Activated CD4-positive, alpha-beta T cell treated with anti-CD3 and anti-CD28 coated beads for 24 hours (primary cell): ENCODE measurements around the gene ANKRD53.
"Not testable (repeated sequence)": the region's sequence is repeated elsewhere in the genome, so short reads cannot be mapped to it uniquely, and the experiment has no call there.

ENCODE experiments used
- DNase-seq, 2 donors: peaks; one replicate each; pipeline ENCODE4 v3.0.0-alpha.2; 2020; ENCODE audit warnings: low read depth in 2 of 2

ANKRD53 gene

DNA sequence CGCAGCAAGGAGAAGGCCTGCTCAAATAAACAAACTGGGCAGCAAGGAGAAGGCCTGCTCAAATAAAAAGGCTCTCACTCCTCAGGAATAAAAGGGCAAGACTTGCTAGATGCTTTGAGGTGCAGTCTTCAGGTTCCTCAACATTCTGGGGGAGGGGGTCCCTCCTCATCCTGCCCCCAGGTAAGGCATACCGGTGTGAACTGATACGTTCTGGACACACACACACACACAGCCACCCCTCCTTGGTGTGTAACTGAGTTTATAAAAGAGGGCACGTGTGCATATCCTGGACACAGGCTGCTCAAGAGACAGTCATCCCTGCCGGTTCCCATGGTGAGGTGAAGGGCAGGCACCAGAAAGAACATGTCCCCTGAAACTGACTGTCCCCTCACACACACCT, 11.8 kb downstream of the ANKRD53 start:
- no peak for DNase-seq

DNA sequence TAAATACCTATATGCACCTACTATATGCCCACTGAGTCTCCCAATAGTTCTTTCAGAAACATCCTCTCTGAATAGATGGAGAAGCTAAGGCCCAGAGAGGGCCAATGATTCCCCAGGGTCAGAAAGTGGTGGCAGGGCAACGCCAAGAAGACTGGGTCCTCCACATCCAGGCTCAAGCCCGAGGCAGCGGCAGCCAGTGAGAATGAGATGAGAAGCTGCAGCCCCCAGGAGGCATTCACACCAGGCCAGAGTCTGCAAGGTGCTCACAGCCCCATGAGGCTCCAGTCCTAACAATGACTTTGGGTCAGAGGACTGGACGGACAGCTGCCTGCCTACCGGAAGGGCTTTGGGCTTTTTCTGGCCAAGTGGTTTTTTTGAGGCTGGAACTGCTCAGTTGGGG, 12.7 kb downstream of the ANKRD53 start:
- DNase-seq, result no peak

DNA sequence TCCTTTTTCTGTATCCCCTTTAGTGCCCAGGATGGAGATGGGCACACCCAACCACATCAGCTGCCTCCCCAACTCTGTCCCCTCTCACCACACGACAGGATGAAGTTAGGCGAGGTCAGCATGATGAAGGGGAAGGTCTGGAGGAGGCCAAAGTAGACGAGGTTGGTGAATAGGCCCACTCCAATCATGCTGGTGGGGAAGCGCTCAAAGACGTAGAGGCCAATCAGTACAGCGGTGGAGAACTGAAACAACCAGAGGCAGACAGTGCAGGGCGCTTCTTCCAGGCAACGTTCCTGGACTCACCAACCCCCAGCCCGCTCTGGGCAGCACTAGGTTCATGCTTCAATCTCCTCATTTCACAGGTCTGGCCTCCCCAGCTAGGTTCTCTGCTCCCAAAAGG, 13.3 kb downstream of the ANKRD53 start:
- no peak for DNase-seq

GRCh38 chr2:70992945-70993853, 14.8 kb downstream of the ANKRD53 start:
- no peak for DNase-seq

GRCh38 chr2:70994009-70994698, 15.7 kb downstream of the ANKRD53 start:
- peak in 1 of 2 donors; percentile 38 for DNase-seq

GRCh38 chr2:70994699-70995425, 16.4 kb downstream of the ANKRD53 start, which contains the start of gene TEX261:
Gene TEX261 (minus strand): TSS chr2:70994873. CDS start chr2:70994757, 116 bp downstream.
- DNase-seq, result peak; percentile 85

- DNase-seq, result no peak
These were observed 16.9 kb downstream of the ANKRD53 start for GRCh38 chr2:70995426-70995729.

DNA sequence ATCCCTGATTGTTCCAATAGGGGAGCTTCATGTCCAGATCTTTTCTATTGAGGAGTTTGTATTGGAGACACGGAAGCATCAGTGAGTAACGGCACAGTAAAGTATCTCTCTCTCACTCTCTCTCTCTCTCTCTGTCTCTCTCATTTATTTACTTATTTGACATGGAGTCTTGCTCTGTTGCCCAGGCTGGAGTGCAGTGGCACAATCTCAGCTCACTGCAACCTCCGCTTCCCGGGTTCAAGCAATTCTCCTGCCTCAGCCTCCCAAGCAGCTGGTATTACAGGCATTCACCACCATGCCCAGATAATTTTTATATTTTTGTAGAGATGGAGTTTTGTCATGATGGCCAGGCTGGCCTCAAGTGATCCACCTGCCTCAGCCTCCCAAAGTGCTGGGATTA, 20.5 kb downstream of the ANKRD53 start:
- not testable (repeated sequence) for DNase-seq

GRCh38 chr2:70999362-70999761, 20.9 kb downstream of the ANKRD53 start:
- DNase-seq, result no peak

- DNase-seq, result not testable (repeated sequence)
These were observed 21.5 kb downstream of the ANKRD53 start for GRCh38 chr2:70999931-71000330.

GRCh38 chr2:71000780-71001591, 22.6 kb downstream of the ANKRD53 start:
- peak; percentile 72 to 74 for DNase-seq

DNA sequence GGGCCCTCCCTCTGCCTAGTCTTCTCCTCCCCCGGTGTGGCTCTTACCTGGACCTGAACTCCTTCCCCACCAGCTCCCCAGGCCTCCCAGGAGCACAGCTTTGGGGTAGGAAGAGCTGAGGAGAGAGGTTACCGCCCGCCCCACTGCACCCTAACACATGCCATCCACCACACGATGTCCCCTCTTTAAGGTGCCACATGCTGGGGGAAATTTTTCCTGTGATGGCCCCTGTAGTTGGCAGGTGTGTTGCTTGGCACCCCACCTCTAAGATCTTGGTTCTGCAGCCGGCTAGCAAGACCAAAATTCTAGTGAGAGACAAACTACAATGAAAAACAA, 23.1 kb downstream of the ANKRD53 start:
- no peak for DNase-seq

DNA sequence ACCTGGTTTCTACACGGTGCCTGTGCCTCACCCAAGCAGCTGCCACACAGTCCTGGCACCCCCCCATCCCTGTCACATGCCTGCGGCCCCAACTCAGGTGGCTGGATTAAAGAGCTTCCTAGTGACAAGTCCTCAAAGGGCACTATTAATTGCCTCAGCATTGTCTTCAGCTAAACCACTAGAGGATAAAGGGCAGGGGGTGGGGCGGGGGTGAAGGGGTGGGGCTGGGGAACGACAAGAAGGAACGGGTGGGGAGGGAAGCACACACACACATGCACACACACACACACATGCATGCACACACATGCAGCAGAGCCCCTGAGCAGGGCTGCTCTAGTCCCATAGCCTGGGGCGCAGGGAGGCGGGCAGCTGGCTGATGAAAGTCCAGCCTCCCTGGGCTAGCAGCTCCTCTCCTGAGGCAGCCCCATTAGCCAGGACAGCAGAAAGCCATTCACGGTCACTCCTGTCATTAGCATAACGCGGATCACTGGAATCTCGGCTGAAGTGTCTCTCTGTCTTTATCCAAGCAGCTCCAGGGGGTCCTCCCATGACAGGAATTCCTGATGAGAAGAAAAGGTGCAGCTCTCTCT, 23.6 kb downstream of the ANKRD53 start:
- DNase-seq, result no peak

GRCh38 chr2:71003396-71003795, 25.0 kb downstream of the ANKRD53 start:
- DNase-seq, result no peak

- no peak for DNase-seq
These were observed 25.7 kb downstream of the ANKRD53 start for GRCh38 chr2:71003966-71004755.

GRCh38 chr2:71004857-71005256, 26.4 kb downstream of the ANKRD53 start:
- DNase-seq, result no peak

GRCh38 chr2:71005271-71006202, 27.1 kb downstream of the ANKRD53 start:
- DNase-seq, result no peak

GRCh38 chr2:71006323-71006722, 27.9 kb downstream of the ANKRD53 start:
- no peak for DNase-seq
